ENCODE data around the gene LDLRAD3. TPM values are rescaled to one million over a fixed set of nuclear protein-coding genes. Genes with fewer than 3 reads are reported as not detected.

The LDLRAD3 gene
- total RNA-seq, 1 experiment from 2014 or later: 12.1 TPM

DNA sequence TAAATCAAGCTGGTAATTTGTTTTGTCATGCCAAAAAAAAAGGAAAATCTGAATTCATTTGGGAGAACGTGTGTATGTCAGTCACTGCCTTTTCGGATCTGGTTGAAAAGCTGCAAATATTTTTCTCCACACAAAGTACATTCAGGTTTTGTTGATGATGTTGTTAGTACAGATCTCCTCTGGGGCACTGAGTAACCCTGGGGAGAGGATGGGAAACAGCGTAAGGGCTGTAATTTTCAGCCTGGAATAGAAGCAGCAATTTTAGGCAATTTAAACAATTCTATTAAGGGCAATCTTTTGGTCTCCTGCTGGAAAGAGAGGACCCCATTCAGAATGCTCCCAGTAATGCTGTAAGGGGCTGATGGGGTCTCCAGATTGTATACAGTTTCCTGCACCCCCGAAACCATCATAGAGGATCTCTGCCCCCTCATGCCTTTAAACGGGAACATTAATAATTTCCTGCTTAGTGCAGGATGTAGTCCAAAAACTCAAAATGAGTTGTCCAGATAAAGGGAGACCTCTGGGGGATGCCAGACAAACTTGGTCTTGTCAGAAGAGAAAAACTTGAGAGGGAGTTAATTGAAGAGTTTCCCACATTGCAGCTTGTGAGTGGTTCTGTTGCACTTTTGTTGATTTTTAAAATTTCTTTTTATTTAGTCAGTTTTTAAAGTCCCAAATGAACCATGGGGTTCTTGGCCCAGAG lies 213.1 kb downstream of the LDLRAD3 start:
- H4K5ac ChIP-seq (ENCODE audit: insufficient read length, low read depth, low read length): no peak overlapping the region
- Mint-ChIP-seq H3K4me3 (no peak overlapping the region), H3K36me3 (ENCODE audit: insufficient read depth in 1 of 3, low read depth in 3 of 3) (no peaks in the 10 kb centered on the region; a peak in 1 of 7 replicates), H3K9me3 (no peaks in the 10 kb centered on the region), H3K4me1 (peaks cover 15 to 22% of the 10 kb centered on the region in 2 experiments), H3K27ac (peak overlapping the region in 1 of 3 experiments; percentile 53; a peak in 3 of 7 replicates), H3K27me3 (ENCODE audit: low read depth) (no peaks in the 10 kb centered on the region)
- no peak overlapping the region for H2BK15ac ChIP-seq (ENCODE audit: low read depth, low read length)
- no peak overlapping the region for H3K4ac ChIP-seq (ENCODE audit: low read depth, low read length)
- H3K23ac ChIP-seq (ENCODE audit: insufficient read length, low read depth, low read length): no peak overlapping the region
- H3K27me3 ChIP-seq (ENCODE audit: insufficient read depth, low read length): no peaks in the 10 kb centered on the region
- H3K4me1 ChIP-seq (ENCODE audit: insufficient read depth, low read length): peaks cover 10% of the 10 kb centered on the region; the same call in 1 of the 2 replicates
- H2BK120ac ChIP-seq (ENCODE audit: low read depth, low read length, poor library complexity, severe bottlenecking): no peak overlapping the region
- no peak overlapping the region for H4K91ac ChIP-seq (ENCODE audit: insufficient read length, low read depth, low read length)
- no peak overlapping the region for H3K9ac ChIP-seq (ENCODE audit: extremely low read depth, insufficient read length, low read length)
- H3K79me2 ChIP-seq (ENCODE audit: insufficient read depth, low read length): no peaks in the 10 kb centered on the region
- no peak overlapping the region for H3K56ac ChIP-seq (ENCODE audit: insufficient read length, low read depth, low read length)
- no peaks in the 10 kb centered on the region for H3K79me1 ChIP-seq (ENCODE audit: insufficient read depth, low read depth, low read length, poor library complexity, severe bottlenecking)
- H3K9me3 ChIP-seq (ENCODE audit: control insufficient read depth, low read depth, low read length): no peaks in the 10 kb centered on the region
- H3K18ac ChIP-seq (ENCODE audit: insufficient read length, low read depth, low read length): no peak overlapping the region
- no peak overlapping the region for H3K4me2 ChIP-seq (ENCODE audit: insufficient read depth, insufficient read length, low read length)
- no peaks in the 10 kb centered on the region for H3K23me2 ChIP-seq (ENCODE audit: insufficient read length, low read depth, low read length, poor library complexity, severe bottlenecking)
- no peak overlapping the region for H2AK5ac ChIP-seq (ENCODE audit: insufficient read length, low read length)
- H2BK5ac ChIP-seq (ENCODE audit: insufficient read length, low read length): no peak overlapping the region
- TF ChIP-seq, protein P1, sequence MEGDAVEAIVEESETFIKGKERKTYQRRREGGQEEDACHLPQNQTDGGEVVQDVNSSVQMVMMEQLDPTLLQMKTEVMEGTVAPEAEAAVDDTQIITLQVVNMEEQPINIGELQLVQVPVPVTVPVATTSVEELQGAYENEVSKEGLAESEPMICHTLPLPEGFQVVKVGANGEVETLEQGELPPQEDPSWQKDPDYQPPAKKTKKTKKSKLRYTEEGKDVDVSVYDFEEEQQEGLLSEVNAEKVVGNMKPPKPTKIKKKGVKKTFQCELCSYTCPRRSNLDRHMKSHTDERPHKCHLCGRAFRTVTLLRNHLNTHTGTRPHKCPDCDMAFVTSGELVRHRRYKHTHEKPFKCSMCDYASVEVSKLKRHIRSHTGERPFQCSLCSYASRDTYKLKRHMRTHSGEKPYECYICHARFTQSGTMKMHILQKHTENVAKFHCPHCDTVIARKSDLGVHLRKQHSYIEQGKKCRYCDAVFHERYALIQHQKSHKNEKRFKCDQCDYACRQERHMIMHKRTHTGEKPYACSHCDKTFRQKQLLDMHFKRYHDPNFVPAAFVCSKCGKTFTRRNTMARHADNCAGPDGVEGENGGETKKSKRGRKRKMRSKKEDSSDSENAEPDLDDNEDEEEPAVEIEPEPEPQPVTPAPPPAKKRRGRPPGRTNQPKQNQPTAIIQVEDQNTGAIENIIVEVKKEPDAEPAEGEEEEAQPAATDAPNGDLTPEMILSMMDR (conservative IDR thresholded peaks at IDR 0.05): no peak
- H4K8ac ChIP-seq (replicated peaks; ENCODE audit: insufficient read length, low read depth, low read length): no peak overlapping the region
- no CpG with 5 or more reads among the region's 5 CpGs for WGBS (ENCODE audit: extremely low coverage, insufficient read length, low lambda C conversion rate)
- no peak overlapping the region for H3K14ac ChIP-seq (ENCODE audit: insufficient read depth, low read length)
- no peak overlapping the region for H2BK20ac ChIP-seq (ENCODE audit: low read depth, low read length, poor library complexity, severe bottlenecking)
- no peak overlapping the region for H3K27ac ChIP-seq (ENCODE audit: insufficient read length, low read depth, low read length)
- no peak overlapping the region for H2BK12ac ChIP-seq (ENCODE audit: insufficient read length, low read depth, low read length)
- no peaks in the 10 kb centered on the region for H4K20me1 ChIP-seq (ENCODE audit: control insufficient read depth, insufficient read depth, insufficient read length)
- H3T11ph ChIP-seq (ENCODE audit: low read length): no peak overlapping the region
- no peak overlapping the region for H2AFZ ChIP-seq (ENCODE audit: low read length)
- DNase-seq: no peak
